GM18870 (cell line): Measurements from ENCODE around the gene EHF.

Experiments used
- ATAC-seq: cut with Tn5 transposase; IDR thresholded peaks from one replicate; pipeline ENCODE4 v1.9.1; 2021; ENCODE audit warnings: moderate library complexity; ENCODE audit not compliant: unreplicated experiment

Gene EHF

GRCh38 chr11:34623463-34623862, 2.6 kb downstream of the EHF start:
- ATAC-seq, result no peak

GRCh38 chr11:34624069-34624468, 3.2 kb downstream of the EHF start:
- ATAC-seq, result peak; percentile 54

GRCh38 chr11:34625576-34625975, 4.7 kb downstream of the EHF start:
- no peak for ATAC-seq

- ATAC-seq, result no peak
Measured at GRCh38 chr11:34626393-34626792, 5.5 kb downstream of the EHF start.

GRCh38 chr11:34627197-34627596, 6.3 kb downstream of the EHF start:
- no peak for ATAC-seq

- no peak for ATAC-seq
Measured at GRCh38 chr11:34629711-34630110, 8.8 kb downstream of the EHF start.

- no peak for ATAC-seq
Measured at GRCh38 chr11:34630544-34630943, 9.7 kb downstream of the EHF start.

- no peak for ATAC-seq
Measured at GRCh38 chr11:34631297-34631696, 10.4 kb downstream of the EHF start.

GRCh38 chr11:34631737-34632104, 10.8 kb downstream of the EHF start:
- no peak for ATAC-seq

- ATAC-seq, result no peak
Measured at GRCh38 chr11:34632105-34632791, 11.4 kb downstream of the EHF start.

- no peak for ATAC-seq
Measured at GRCh38 chr11:34633640-34633989, 12.7 kb downstream of the EHF start.

GRCh38 chr11:34633990-34634693, 13.2 kb downstream of the EHF start:
- peak; percentile 94 for ATAC-seq

- no peak for ATAC-seq
Measured at GRCh38 chr11:34634694-34635062, 13.8 kb downstream of the EHF start.

GRCh38 chr11:34636127-34636526, 15.2 kb downstream of the EHF start:
- ATAC-seq, result no peak

GRCh38 chr11:34637303-34637702, 16.4 kb downstream of the EHF start:
- ATAC-seq, result no peak

- no peak for ATAC-seq
Measured at GRCh38 chr11:34638897-34639296, 18.0 kb downstream of the EHF start.

GRCh38 chr11:34639545-34639944, 18.7 kb downstream of the EHF start:
- no peak for ATAC-seq

- peak; percentile 92 for ATAC-seq
Measured at GRCh38 chr11:34640050-34640923, 19.4 kb downstream of the EHF start.

GRCh38 chr11:34640924-34641275, 20.0 kb downstream of the EHF start:
- ATAC-seq, result no peak

GRCh38 chr11:34641456-34641855, 20.6 kb downstream of the EHF start:
- ATAC-seq, result no peak

GRCh38 chr11:34642001-34642554, 21.2 kb downstream of the EHF start:
- ATAC-seq, result no peak

- ATAC-seq, result no peak
Measured at GRCh38 chr11:34642873-34643272, 22.0 kb downstream of the EHF start.
